Natural killer cell treated with Interleukin-12 subunit alpha and Interleukin-12 subunit beta and Interleukin-15 and Interleukin-18, amount 100 ng/mL, for 72 hours (primary cell): Measurements from ENCODE around the gene RBBP4. TPM values are rescaled to one million over a fixed set of nuclear protein-coding genes. Genes with fewer than 3 reads are reported as not detected.
A peak's percentile ranks its signal among the peaks of the same experiment; 100 is the strongest.
"Not testable (repeated sequence)": the region's sequence is repeated elsewhere in the genome, so short reads cannot be mapped to it uniquely, and the experiment has no call there.

Experiments used
- ATAC-seq, 2 donors: fragments of 150-1000 bp; cut with Tn5 transposase in 1 of 2; sonication (Bioruptor Pico), chemical (Tn5 transposase) in 1 of 2; 2 replicates each; pipeline ENCODE4 v1.10.0; 2021
- DNase-seq: peaks from one replicate; pipeline ENCODE4 v3.0.0; 2022; ENCODE audit warnings: low spot score
- H3K27ac Mint-ChIP-seq, 2 donors: 1 replicate in 1 of 2; 2 replicates in 1 of 2; pipeline ENCODE4 v1.8.0; 2022; ENCODE audit warnings: mixed read lengths in 2 of 2, mild to moderate bottlenecking in 1 of 2, moderate library complexity in 1 of 2
- H3K27me3 Mint-ChIP-seq, 2 donors: 1 replicate in 1 of 2; 2 replicates in 1 of 2; pipeline ENCODE4 v1.8.0; 2022; ENCODE audit warnings: mixed read lengths in 2 of 2
- H3K36me3 Mint-ChIP-seq: one replicate; pipeline ENCODE4 v1.8.0; 2022; ENCODE audit warnings: mixed read lengths
- H3K4me1 Mint-ChIP-seq, 2 donors: 1 replicate in 1 of 2; 2 replicates in 1 of 2; pipeline ENCODE4 v1.8.0; 2022; ENCODE audit warnings: low read depth in 2 of 2, mixed read lengths in 2 of 2, mild to moderate bottlenecking in 1 of 2
- H3K4me3 Mint-ChIP-seq: one replicate; pipeline ENCODE4 v1.8.0; 2022; ENCODE audit warnings: mixed read lengths
- H3K9me3 Mint-ChIP-seq: 2 replicates; pipeline ENCODE4 v1.8.0; 2022; ENCODE audit warnings: mixed read lengths
- total RNA-seq, 2 donors: library from RNA; stranded (reverse); gene quantifications; one replicate each; pipeline ENCODE4 v1.2.3, GENCODE V29; 2022

RBBP4 gene
- total RNA-seq, 2 donors from 2014 or later: 228 to 244 TPM

GRCh38 chr1:32652244-32652962 is 1.4 kb downstream of the RBBP4 start:
- peak overlapping the region; percentile 99 for H3K4me3 Mint-ChIP-seq
- peaks cover 40 to 53% of the 10 kb centered on the region in 2 donors for H3K4me1 Mint-ChIP-seq
- peaks cover 24% of the 10 kb centered on the region for H3K36me3 Mint-ChIP-seq
- no peaks in the 10 kb centered on the region for H3K27me3 Mint-ChIP-seq
- DNase-seq (no peak), ATAC-seq (no peak)
- peak overlapping the region; percentile 97 to 100 for H3K27ac Mint-ChIP-seq
- H3K9me3 Mint-ChIP-seq: no peaks in the 10 kb centered on the region

- peaks cover 26% of the 10 kb centered on the region for H3K36me3 Mint-ChIP-seq
- no peak for ATAC-seq
- no peak overlapping the region for H3K4me3 Mint-ChIP-seq
- peaks cover 29% of the 10 kb centered on the region in 2 donors for H3K4me1 Mint-ChIP-seq
- no peaks in the 10 kb centered on the region for H3K27me3 Mint-ChIP-seq
- H3K9me3 Mint-ChIP-seq: no peaks in the 10 kb centered on the region
- DNase-seq: no peak
- H3K27ac Mint-ChIP-seq: no peak overlapping the region
Measured at GRCh38 chr1:32659581-32659980, 8.6 kb downstream of the RBBP4 start.

GRCh38 chr1:32665915-32666314 is 14.9 kb downstream of the RBBP4 start:
- Mint-ChIP-seq H3K36me3 (peaks cover 15% of the 10 kb centered on the region), H3K4me1 (peaks cover 2 to 8% of the 10 kb centered on the region in 2 donors)

GRCh38 chr1:32666901-32667566 is 16.0 kb downstream of the RBBP4 start:
- no peaks in the 10 kb centered on the region for H3K9me3 Mint-ChIP-seq
- H3K36me3 Mint-ChIP-seq: peaks cover 17% of the 10 kb centered on the region
- H3K4me3 Mint-ChIP-seq: no peak overlapping the region
- H3K4me1 Mint-ChIP-seq: peaks cover 0 to 8% of the 10 kb centered on the region in 2 donors
- H3K27ac Mint-ChIP-seq: no peak overlapping the region
- DNase-seq (no peak), ATAC-seq (no peak)
- H3K27me3 Mint-ChIP-seq: no peaks in the 10 kb centered on the region

More at GRCh38 chr1:32665915-32666314, 14.9 kb downstream of the RBBP4 start:
- Mint-ChIP-seq H3K27ac (no peak overlapping the region), H3K27me3 (no peaks in the 10 kb centered on the region), H3K9me3 (no peaks in the 10 kb centered on the region), H3K4me3 (no peak overlapping the region)
- DNase-seq: no peak
- ATAC-seq: no peak

GRCh38 chr1:32668716-32669115 is 17.7 kb downstream of the RBBP4 start:
- DNase-seq, H3K27me3 Mint-ChIP-seq, ATAC-seq, H3K9me3 Mint-ChIP-seq, H3K4me1 Mint-ChIP-seq, H3K27ac Mint-ChIP-seq, H3K4me3 Mint-ChIP-seq: not testable (repeated sequence)
- H3K36me3 Mint-ChIP-seq: peaks cover 30% of the 10 kb centered on the region

GRCh38 chr1:32676945-32677344 is 25.9 kb downstream of the RBBP4 start:
- Mint-ChIP-seq H3K9me3 (no peaks in the 10 kb centered on the region), H3K27ac (no peak overlapping the region), H3K4me1 (peaks cover 0 to 4% of the 10 kb centered on the region in 2 donors), H3K4me3 (no peak overlapping the region), H3K36me3 (peaks cover 40% of the 10 kb centered on the region), H3K27me3 (no peaks in the 10 kb centered on the region)
- DNase-seq (no peak), ATAC-seq (no peak)

GRCh38 chr1:32679993-32680392 is 29.0 kb downstream of the RBBP4 start:
- ATAC-seq, H3K4me3 Mint-ChIP-seq, H3K27ac Mint-ChIP-seq, H3K4me1 Mint-ChIP-seq, DNase-seq, H3K9me3 Mint-ChIP-seq, H3K27me3 Mint-ChIP-seq: not testable (repeated sequence)
- peaks cover 27% of the 10 kb centered on the region for H3K36me3 Mint-ChIP-seq

GRCh38 chr1:32680642-32681041 is 29.6 kb downstream of the RBBP4 start:
- Mint-ChIP-seq H3K9me3 (no peaks in the 10 kb centered on the region), H3K36me3 (peaks cover 27% of the 10 kb centered on the region), H3K27ac (no peak overlapping the region), H3K27me3 (no peaks in the 10 kb centered on the region), H3K4me3 (no peak overlapping the region), H3K4me1 (peaks cover 0 to 9% of the 10 kb centered on the region in 2 donors)
- DNase-seq (no peak), ATAC-seq (no peak)

- Mint-ChIP-seq H3K9me3 (no peaks in the 10 kb centered on the region), H3K4me3 (no peak overlapping the region), H3K4me1 (peaks cover 0 to 9% of the 10 kb centered on the region in 2 donors), H3K27me3 (no peaks in the 10 kb centered on the region), H3K36me3 (peaks cover 35% of the 10 kb centered on the region), H3K27ac (no peak overlapping the region)
- ATAC-seq (no peak), DNase-seq (no peak)
Measured at GRCh38 chr1:32681509-32681908, 30.5 kb downstream of the RBBP4 start.

GRCh38 chr1:32681999-32682398 is 31.0 kb downstream of the RBBP4 start:
- ATAC-seq (no peak), DNase-seq (no peak)
- no peak overlapping the region for H3K27ac Mint-ChIP-seq
- no peak overlapping the region for H3K4me3 Mint-ChIP-seq
- H3K4me1 Mint-ChIP-seq: peaks cover 0 to 9% of the 10 kb centered on the region in 2 donors
- no peaks in the 10 kb centered on the region for H3K9me3 Mint-ChIP-seq
- H3K36me3 Mint-ChIP-seq: peaks cover 36% of the 10 kb centered on the region
- H3K27me3 Mint-ChIP-seq: no peaks in the 10 kb centered on the region

GRCh38 chr1:32683397-32683796 is 32.4 kb downstream of the RBBP4 start:
- H3K27me3 Mint-ChIP-seq: no peaks in the 10 kb centered on the region
- peak overlapping the region in 1 of 2 donors; percentile 56 for H3K27ac Mint-ChIP-seq
- DNase-seq: no peak
- peaks cover 31% of the 10 kb centered on the region for H3K36me3 Mint-ChIP-seq
- H3K4me3 Mint-ChIP-seq: no peak overlapping the region
- H3K9me3 Mint-ChIP-seq: no peaks in the 10 kb centered on the region
- no peak for ATAC-seq
- H3K4me1 Mint-ChIP-seq: peaks cover 0 to 7% of the 10 kb centered on the region in 2 donors

GRCh38 chr1:32684167-32684811 is 33.3 kb downstream of the RBBP4 start:
- DNase-seq: no peak
- H3K9me3 Mint-ChIP-seq: no peaks in the 10 kb centered on the region
- H3K4me3 Mint-ChIP-seq: no peak overlapping the region
- ATAC-seq: no peak
- peak overlapping the region in 1 of 2 donors; percentile 56 for H3K27ac Mint-ChIP-seq
- peaks cover 0 to 7% of the 10 kb centered on the region in 2 donors for H3K4me1 Mint-ChIP-seq
- H3K36me3 Mint-ChIP-seq: peaks cover 31% of the 10 kb centered on the region
- H3K27me3 Mint-ChIP-seq: no peaks in the 10 kb centered on the region

GRCh38 chr1:32685498-32685897 is 34.5 kb downstream of the RBBP4 start:
- DNase-seq (no peak), ATAC-seq (no peak)
- Mint-ChIP-seq H3K4me3 (no peak overlapping the region), H3K9me3 (no peaks in the 10 kb centered on the region), H3K36me3 (peaks cover 24% of the 10 kb centered on the region), H3K4me1 (peaks cover 0 to 7% of the 10 kb centered on the region in 2 donors), H3K27ac (no peak overlapping the region), H3K27me3 (no peaks in the 10 kb centered on the region)

GRCh38 chr1:32686387-32686786 is 35.4 kb downstream of the RBBP4 start:
- no peak for ATAC-seq
- Mint-ChIP-seq H3K4me3 (no peak overlapping the region), H3K27ac (peak overlapping the region in 1 of 2 donors; percentile 15), H3K27me3 (no peaks in the 10 kb centered on the region), H3K4me1 (peaks cover 0 to 7% of the 10 kb centered on the region in 2 donors), H3K36me3 (peaks cover 16% of the 10 kb centered on the region), H3K9me3 (no peaks in the 10 kb centered on the region)
- no peak for DNase-seq
